GM23248 (cell line): ENCODE data around the gene PSME1.

Experiments used
- EZH2 ChIP-seq: fragments of 200-600 bp; sonication (generic); IDR thresholded peaks from 2 replicates; pipeline ENCODE4 v1.6.1; 2018; ENCODE audit warnings: antibody characterized with exemption, mild to moderate bottlenecking; ENCODE audit not compliant: insufficient read depth, poor library complexity, severe bottlenecking
- EZH2phosphoT487 ChIP-seq: fragments of 200-600 bp; sonication (generic); IDR thresholded peaks from 2 replicates; pipeline ENCODE4 v1.6.1; 2018; ENCODE audit warnings: antibody characterized with exemption, moderate library complexity, mild to moderate bottlenecking, low read depth; ENCODE audit not compliant: insufficient read depth

DNA sequence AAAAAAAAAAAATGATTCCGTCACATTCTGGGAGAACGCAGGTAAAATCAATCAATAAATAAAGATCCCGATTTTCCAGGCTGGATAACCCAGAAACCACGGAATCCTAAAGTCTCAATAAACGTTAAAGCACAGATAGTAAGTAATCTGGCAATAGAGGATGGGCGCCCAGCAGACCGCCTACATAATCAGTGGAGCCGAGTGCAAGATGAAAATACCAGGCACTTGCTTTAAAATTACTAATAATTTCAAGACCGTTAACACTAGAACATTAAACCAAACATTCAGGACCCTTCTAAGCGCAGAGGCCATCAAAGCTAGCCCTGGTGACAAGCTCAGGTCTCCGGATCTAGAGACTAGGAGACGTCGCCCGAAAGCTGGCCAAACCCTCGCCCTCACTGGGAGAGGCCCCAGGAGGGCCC lies 22.6 kb upstream of the PSME1 start:
- TF ChIP-seq EZH2 (no peak), EZH2phosphoT487 (no peak)
